Measurements from ENCODE around the gene AP4S1.

DNA sequence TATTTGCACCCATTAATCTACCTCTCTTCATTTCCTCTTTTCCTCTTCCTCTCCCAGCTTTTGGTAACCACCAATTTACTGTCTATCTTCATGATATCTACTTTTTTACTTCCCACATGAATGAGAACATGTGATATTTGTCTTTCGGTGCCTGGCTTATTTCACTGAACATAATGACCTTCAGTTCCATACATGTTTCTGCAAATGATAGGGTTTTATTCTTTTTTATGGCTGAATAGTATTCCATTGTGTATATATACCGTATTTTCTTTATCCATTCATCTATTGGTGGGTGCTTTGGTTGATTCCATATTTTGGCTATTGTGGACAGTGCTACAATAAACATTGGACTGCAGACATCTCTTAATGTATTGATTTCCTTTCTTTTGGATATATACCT is 49.7 kb downstream of the AP4S1 start:
- TF ChIP-seq, protein P1, sequence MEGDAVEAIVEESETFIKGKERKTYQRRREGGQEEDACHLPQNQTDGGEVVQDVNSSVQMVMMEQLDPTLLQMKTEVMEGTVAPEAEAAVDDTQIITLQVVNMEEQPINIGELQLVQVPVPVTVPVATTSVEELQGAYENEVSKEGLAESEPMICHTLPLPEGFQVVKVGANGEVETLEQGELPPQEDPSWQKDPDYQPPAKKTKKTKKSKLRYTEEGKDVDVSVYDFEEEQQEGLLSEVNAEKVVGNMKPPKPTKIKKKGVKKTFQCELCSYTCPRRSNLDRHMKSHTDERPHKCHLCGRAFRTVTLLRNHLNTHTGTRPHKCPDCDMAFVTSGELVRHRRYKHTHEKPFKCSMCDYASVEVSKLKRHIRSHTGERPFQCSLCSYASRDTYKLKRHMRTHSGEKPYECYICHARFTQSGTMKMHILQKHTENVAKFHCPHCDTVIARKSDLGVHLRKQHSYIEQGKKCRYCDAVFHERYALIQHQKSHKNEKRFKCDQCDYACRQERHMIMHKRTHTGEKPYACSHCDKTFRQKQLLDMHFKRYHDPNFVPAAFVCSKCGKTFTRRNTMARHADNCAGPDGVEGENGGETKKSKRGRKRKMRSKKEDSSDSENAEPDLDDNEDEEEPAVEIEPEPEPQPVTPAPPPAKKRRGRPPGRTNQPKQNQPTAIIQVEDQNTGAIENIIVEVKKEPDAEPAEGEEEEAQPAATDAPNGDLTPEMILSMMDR (IDR thresholded peaks at IDR 0.05), result no peak
- TF ChIP-seq EP300 (IDR thresholded peaks at IDR 0.05) (no peak), POLR2A (IDR thresholded peaks at IDR 0.05) (no peak)
